Stomach (tissue), 4 donors: ENCODE data around the gene TET1.

Experiments
- CTCF ChIP-seq, 7 experiments: fragments of 450-650 bp in 4 of 7; fragments of 200-600 bp in 3 of 7; sonication (generic) in 3 of 7; IDR thresholded peaks; one replicate each; pipeline ENCODE4 v1.5.1; 2016 to 2019; ENCODE audit warnings: antibody characterized with exemption in 7 of 7, control low read depth in 2 of 7, mild to moderate bottlenecking in 1 of 7
- EP300 ChIP-seq: sonication (generic); formaldehyde crosslinking; IDR thresholded peaks from one replicate; pipeline ENCODE4 v1.6.1; 2017; ENCODE audit warnings: antibody characterized with exemption
- POLR2A ChIP-seq, 4 donors: fragments of 450-650 bp; IDR thresholded peaks; one replicate each; pipeline ENCODE4 v1.6.1; 2016; ENCODE audit warnings: antibody characterized with exemption in 4 of 4, control low read depth in 2 of 4, mild to moderate bottlenecking in 1 of 4, moderate library complexity in 1 of 4
- POLR2AphosphoS5 ChIP-seq, 3 donors: sonication (generic); formaldehyde crosslinking; IDR thresholded peaks; one replicate each; pipeline ENCODE4 v1.6.1; 2016; ENCODE audit warnings: antibody characterized with exemption in 3 of 3

GRCh38 chr10:68553138-68553537, 7.0 kb upstream of the TET1 start:
- no peak for TF ChIP-seq CTCF (IDR thresholded peaks at IDR 0.05)
- TF ChIP-seq POLR2AphosphoS5 (IDR thresholded peaks at IDR 0.05), result no peak
- no peak for TF ChIP-seq POLR2A (IDR thresholded peaks at IDR 0.05)
- no peak for TF ChIP-seq EP300
